ENCODE results near the gene CCDC183.
"Not testable (repeated sequence)": the region's sequence is repeated elsewhere in the genome, so short reads cannot be mapped to it uniquely, and the experiment has no call there.

The CCDC183 gene

GRCh38 chr9:136825295-136826187 is 29.4 kb downstream of the CCDC183 start:
- no peak for DNase-seq (ENCODE audit: low read depth)

GRCh38 chr9:136826188-136826541 is 30.0 kb downstream of the CCDC183 start:
- no peak for DNase-seq (ENCODE audit: low read depth)

GRCh38 chr9:136826703-136827582 is 30.8 kb downstream of the CCDC183 start:
- DNase-seq (ENCODE audit: low read depth): no peak

GRCh38 chr9:136827794-136828473 is 31.8 kb downstream of the CCDC183 start:
- DNase-seq (ENCODE audit: low read depth): no peak

- DNase-seq (ENCODE audit: low read depth): no peak
Observed at GRCh38 chr9:136828474-136829140, 32.5 kb downstream of the CCDC183 start.

GRCh38 chr9:136829412-136829811 is 33.3 kb downstream of the CCDC183 start:
- no peak for DNase-seq (ENCODE audit: low read depth)

- DNase-seq (ENCODE audit: low read depth): no peak
Observed at GRCh38 chr9:136829981-136830885, 34.1 kb downstream of the CCDC183 start.

GRCh38 chr9:136831002-136831719 is 35.0 kb downstream of the CCDC183 start:
- no peak for DNase-seq (ENCODE audit: low read depth)

GRCh38 chr9:136831720-136832104 is 35.6 kb downstream of the CCDC183 start:
- DNase-seq (ENCODE audit: low read depth): no peak

GRCh38 chr9:136832581-136832980 is 36.4 kb downstream of the CCDC183 start:
- no peak for DNase-seq (ENCODE audit: low read depth)

- DNase-seq (ENCODE audit: low read depth): not testable (repeated sequence)
Observed at GRCh38 chr9:136833381-136834048, 37.4 kb downstream of the CCDC183 start.

GRCh38 chr9:136835162-136835931 is 39.2 kb downstream of the CCDC183 start:
- DNase-seq (ENCODE audit: low read depth): no peak

GRCh38 chr9:136835932-136836904 is 40.1 kb downstream of the CCDC183 start:
- no peak for DNase-seq (ENCODE audit: low read depth)

GRCh38 chr9:136837146-136837855 is 41.2 kb downstream of the CCDC183 start:
- DNase-seq (ENCODE audit: low read depth): no peak

- not testable (repeated sequence) for DNase-seq (ENCODE audit: low read depth)
Observed at GRCh38 chr9:136837856-136838277, 41.7 kb downstream of the CCDC183 start.

- no peak for DNase-seq (ENCODE audit: low read depth)
Observed at GRCh38 chr9:136838314-136839228, 42.4 kb downstream of the CCDC183 start.
